VCaP (cell line): ENCODE results near the gene C19orf81.

Experiments
- H3K27ac ChIP-seq: fragments of 450-650 bp; 2 replicates; pipeline ENCODE4 v1.5.1; 2017
- CTCF ChIP-seq: fragments of 450-650 bp; conservative IDR thresholded peaks from 2 replicates; pipeline ENCODE4 v1.5.1; 2017; ENCODE audit warnings: mild to moderate bottlenecking, moderate library complexity

Gene C19orf81

GRCh38 chr19:50628146-50628545 is 21.1 kb upstream of the C19orf81 start:
- H3K27ac ChIP-seq: no peak overlapping the region
- TF ChIP-seq CTCF: no peak

GRCh38 chr19:50628551-50628950 is 20.7 kb upstream of the C19orf81 start:
- H3K27ac ChIP-seq: no peak overlapping the region
- TF ChIP-seq CTCF: no peak

- H3K27ac ChIP-seq: no peak overlapping the region
- no peak for TF ChIP-seq CTCF
Observed at GRCh38 chr19:50629194-50629593, 20.1 kb upstream of the C19orf81 start.

- TF ChIP-seq CTCF: no peak
- H3K27ac ChIP-seq: no peak overlapping the region
Observed at GRCh38 chr19:50629801-50630200, 19.4 kb upstream of the C19orf81 start.

- no peak overlapping the region for H3K27ac ChIP-seq
- no peak; the same call in 1 of the 2 replicates for TF ChIP-seq CTCF
Observed at GRCh38 chr19:50632151-50632835, 17.0 kb upstream of the C19orf81 start.

- TF ChIP-seq CTCF: no peak
- no peak overlapping the region for H3K27ac ChIP-seq
Observed at GRCh38 chr19:50633359-50633758, 15.9 kb upstream of the C19orf81 start.

- TF ChIP-seq CTCF: no peak
- H3K27ac ChIP-seq: no peak overlapping the region
Observed at GRCh38 chr19:50633973-50634372, 15.3 kb upstream of the C19orf81 start.
